Activated T-cell treated with anti-CD3 and anti-CD28 coated beads, Interleukin-2, amount 50 U/mL, for 72 hours (primary cell): ENCODE measurements around the gene WIPI1. TPM values are rescaled to one million over a fixed set of nuclear protein-coding genes. Genes with fewer than 3 reads are reported as not detected.

Experiments used
- ATAC-seq, 2 donors: fragments of 150-1000 bp; cut with Tn5 transposase; replicated peaks in 1 of 2; 2 replicates each; pipeline ENCODE4 v1.10.0; 2021; ENCODE audit warnings: moderate library complexity in 2 of 2, mild to moderate bottlenecking in 1 of 2
- DNase-seq, 2 donors: peaks; one replicate each; pipeline ENCODE4 v3.0.0; 2021 to 2022; ENCODE audit warnings: mixed read lengths in 1 of 2
- H3K27ac Mint-ChIP-seq: one replicate; pipeline ENCODE4 v1.8.0; 2022; ENCODE audit warnings: mild to moderate bottlenecking, moderate library complexity, mixed read lengths
- H3K27me3 Mint-ChIP-seq: one replicate; pipeline ENCODE4 v1.8.0; 2022; ENCODE audit warnings: low read depth, mixed read lengths
- H3K36me3 Mint-ChIP-seq, 2 donors: one replicate each; pipeline ENCODE4 v1.8.0; 2022; ENCODE audit warnings: mixed read lengths in 2 of 2, mild to moderate bottlenecking in 1 of 2; ENCODE audit not compliant: insufficient read depth in 2 of 2
- H3K4me1 Mint-ChIP-seq: one replicate; pipeline ENCODE4 v1.8.0; 2022; ENCODE audit warnings: low read depth, mixed read lengths
- H3K4me3 Mint-ChIP-seq, 2 donors: one replicate each; pipeline ENCODE4 v1.8.0; 2022; ENCODE audit warnings: mild to moderate bottlenecking in 2 of 2, mixed read lengths in 2 of 2, moderate library complexity in 2 of 2
- H3K9me3 Mint-ChIP-seq, 2 donors: one replicate each; pipeline ENCODE4 v1.8.0; 2022; ENCODE audit warnings: mixed read lengths in 2 of 2
- total RNA-seq, 2 donors: library from RNA; stranded (reverse); gene quantifications; one replicate each; pipeline ENCODE4 v1.2.3, GENCODE V29; 2022

Gene WIPI1
- total RNA-seq, 2 donors from 2014 or later = 61.0 to 85.8 TPM

DNA sequence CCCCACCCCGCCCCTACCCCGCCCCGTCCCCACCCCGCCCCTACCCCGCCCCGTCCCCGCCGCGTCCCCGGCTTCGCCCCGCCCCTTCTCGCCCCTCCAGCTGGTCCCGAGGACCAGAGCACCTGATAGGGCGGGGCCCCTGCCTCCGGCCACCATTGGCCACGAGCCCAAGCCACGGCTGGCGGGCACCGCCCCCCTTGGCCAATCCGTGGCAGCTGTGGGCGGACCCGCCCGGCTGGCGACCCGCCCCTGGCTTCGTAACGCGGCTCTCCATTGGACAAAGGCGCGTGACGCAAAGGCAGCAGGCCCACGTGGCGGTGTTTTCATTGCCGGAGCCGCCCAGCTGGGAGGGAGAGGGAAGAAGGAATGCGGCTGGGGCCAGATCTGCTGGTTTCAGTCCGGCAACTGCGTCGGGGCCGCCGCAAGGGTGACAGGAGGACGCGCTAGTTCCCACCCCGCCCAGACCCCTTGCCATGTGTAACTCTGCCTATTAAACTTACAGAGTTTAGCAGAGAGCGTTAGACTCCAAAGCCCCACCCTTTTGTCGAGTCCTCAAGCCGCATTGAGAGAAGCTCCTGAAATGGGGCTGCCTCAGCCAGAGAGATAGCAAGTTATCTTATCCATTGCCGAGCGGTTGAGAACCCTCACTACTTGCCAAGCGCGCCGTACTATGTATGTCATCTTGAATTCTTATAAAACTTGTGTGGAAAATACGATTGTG lies 403 bp upstream of the WIPI1 start:
- peak overlapping the region; percentile 82 to 92 for H3K4me3 Mint-ChIP-seq
- H3K4me1 Mint-ChIP-seq = peaks cover 79% of the 10 kb centered on the region
- no peaks in the 10 kb centered on the region for H3K27me3 Mint-ChIP-seq
- H3K27ac Mint-ChIP-seq = peak overlapping the region; percentile 95
- H3K36me3 Mint-ChIP-seq = peaks cover 0 to 7% of the 10 kb centered on the region in 2 donors
- DNase-seq (peak; percentile 99 to 100), ATAC-seq (peak; percentile 75 to 81)
- no peaks in the 10 kb centered on the region for H3K9me3 Mint-ChIP-seq

DNA sequence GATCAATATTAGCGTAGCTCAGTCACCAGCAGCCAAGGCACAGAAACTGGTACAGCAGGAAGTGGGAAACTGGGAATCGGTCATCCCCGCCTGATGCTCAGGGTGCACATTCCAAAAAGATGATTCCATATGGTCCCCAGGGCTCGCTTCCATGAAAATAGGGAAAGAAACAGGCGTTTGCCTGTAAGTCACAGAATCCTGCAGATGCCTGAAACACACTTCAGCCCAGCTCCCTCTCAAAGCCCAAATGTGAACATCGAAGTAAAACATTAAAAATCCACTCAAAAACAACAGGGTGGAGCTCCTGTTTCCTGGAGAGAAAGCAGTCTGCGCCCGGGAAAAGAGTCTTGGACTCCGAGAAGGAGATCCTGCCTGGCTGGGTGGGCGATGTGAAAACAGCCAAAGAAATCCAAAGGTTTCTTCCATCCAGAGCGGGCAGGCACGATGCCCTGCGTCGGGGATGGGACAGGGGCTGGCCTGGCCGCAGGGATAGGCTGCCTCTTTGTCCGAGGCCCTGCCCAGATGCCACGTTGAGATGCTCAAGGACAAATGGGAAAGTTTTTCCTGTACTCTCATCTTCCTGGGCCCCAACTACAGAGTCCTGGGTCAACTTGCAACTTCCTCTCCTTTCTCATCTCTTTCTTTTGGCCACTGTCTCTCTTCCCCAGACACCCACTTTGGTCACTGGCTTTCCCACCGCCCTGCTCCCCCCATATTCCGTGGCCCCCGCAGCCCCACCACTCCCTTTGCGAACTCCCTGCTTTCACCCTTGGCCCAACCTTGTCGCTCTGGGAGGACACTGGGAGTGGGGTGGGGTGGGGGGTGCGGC lies 743 bp downstream of the WIPI1 start:
- Mint-ChIP-seq H3K27ac (peak overlapping the region; percentile 83), H3K4me1 (peaks cover 68% of the 10 kb centered on the region), H3K4me3 (peak overlapping the region; percentile 88 to 92), H3K36me3 (peaks cover 3 to 9% of the 10 kb centered on the region in 2 donors), H3K27me3 (no peaks in the 10 kb centered on the region), H3K9me3 (no peaks in the 10 kb centered on the region)
- no peak for ATAC-seq
- no peak for DNase-seq

DNA sequence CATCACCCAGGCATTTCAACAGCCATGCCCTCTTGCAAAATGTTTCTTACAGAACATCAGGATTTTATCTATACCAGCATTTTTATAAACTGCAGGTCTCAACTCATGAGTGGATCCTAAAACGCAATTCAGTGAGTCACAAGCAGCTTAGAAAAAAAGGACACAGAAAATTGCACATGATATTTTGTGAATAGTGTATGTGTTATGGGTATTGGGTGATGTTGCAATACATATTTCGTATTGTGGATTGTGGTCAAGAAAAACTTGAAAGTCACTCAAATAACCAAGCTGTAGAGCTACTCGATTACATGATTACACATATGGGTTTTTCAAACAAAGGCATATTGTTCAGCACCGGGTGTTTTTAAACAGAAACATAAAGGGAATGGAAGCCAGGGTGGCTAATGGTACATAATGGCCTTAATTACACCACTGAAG lies 1.4 kb downstream of the WIPI1 start:
- Mint-ChIP-seq H3K4me1 (peaks cover 62% of the 10 kb centered on the region), H3K27ac (peak overlapping the region; percentile 83), H3K27me3 (no peaks in the 10 kb centered on the region), H3K36me3 (peaks cover 3 to 12% of the 10 kb centered on the region in 2 donors), H3K9me3 (no peaks in the 10 kb centered on the region), H3K4me3 (peak overlapping the region; percentile 88 to 92)
- ATAC-seq (no peak), DNase-seq (no peak)

DNA sequence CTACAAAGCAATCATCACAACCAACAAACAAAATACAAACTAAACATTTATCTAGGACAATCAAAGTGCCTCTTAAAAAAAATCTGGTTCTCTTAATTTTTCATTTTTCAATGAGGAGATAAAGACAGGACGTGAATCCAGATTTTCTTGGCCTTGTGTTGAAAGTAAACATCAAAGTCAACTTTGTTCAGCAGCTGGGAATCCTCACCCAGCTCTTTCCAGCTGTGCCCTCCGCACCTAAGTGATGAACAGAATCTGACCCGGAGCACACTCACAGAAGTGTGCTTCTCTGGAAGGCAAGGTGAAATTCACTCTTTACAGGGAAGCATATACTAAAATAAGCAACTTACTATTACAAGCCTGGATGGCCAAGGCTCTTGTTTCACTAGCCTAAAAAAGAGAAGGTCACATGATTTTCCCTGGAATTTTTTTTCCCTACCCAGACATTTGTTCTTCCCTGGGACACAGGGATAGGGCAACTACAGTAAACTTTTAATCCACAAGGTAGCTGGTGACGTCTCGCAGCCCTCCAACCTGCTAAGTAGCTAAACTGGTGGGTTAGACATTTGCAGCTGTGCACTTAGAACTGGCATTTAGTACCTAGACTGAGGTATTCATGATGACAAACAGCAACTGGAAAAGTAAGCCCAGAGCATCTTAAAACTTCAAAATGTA lies 3.2 kb downstream of the WIPI1 start:
- ATAC-seq (no peak), DNase-seq (no peak)
- peak overlapping the region; percentile 33 for H3K27ac Mint-ChIP-seq
- H3K4me3 Mint-ChIP-seq = peak overlapping the region in 1 of 2 donors; percentile 88
- no peaks in the 10 kb centered on the region for H3K27me3 Mint-ChIP-seq
- peaks cover 12 to 15% of the 10 kb centered on the region in 2 donors for H3K36me3 Mint-ChIP-seq
- no peaks in the 10 kb centered on the region for H3K9me3 Mint-ChIP-seq
- H3K4me1 Mint-ChIP-seq = peaks cover 44% of the 10 kb centered on the region

DNA sequence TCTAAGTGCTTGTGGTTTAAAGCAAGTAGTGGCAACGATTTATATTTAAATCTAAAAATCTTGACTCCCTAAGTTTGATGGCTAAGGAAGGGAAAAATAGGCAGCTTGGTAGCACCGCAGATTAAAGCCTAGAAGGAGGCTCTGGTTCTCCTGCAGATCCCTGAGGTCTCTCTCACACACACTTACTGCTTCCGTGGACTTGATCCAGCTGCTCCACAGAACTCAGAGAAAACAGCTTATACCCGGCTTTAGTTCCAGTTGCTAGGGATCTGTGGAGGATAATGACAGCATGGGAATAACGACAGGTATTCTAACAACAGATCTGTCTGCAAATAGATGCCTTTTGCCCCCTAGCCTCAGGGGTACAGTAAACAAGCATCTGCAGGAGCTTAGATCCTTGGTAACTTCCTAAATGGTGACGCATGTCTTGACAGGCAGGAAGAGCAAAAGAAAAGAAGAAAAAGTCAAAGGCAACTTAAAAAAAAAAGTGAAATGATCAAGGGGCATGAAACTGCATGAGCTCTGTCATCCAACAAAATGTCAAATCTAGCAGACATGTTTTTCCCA lies 4.5 kb downstream of the WIPI1 start:
- Mint-ChIP-seq H3K4me3 (no peak overlapping the region), H3K27ac (no peak overlapping the region), H3K36me3 (peaks cover 12 to 15% of the 10 kb centered on the region in 2 donors), H3K27me3 (no peaks in the 10 kb centered on the region), H3K4me1 (peaks cover 30% of the 10 kb centered on the region), H3K9me3 (no peaks in the 10 kb centered on the region)
- no peak for DNase-seq
- ATAC-seq = no peak

DNA sequence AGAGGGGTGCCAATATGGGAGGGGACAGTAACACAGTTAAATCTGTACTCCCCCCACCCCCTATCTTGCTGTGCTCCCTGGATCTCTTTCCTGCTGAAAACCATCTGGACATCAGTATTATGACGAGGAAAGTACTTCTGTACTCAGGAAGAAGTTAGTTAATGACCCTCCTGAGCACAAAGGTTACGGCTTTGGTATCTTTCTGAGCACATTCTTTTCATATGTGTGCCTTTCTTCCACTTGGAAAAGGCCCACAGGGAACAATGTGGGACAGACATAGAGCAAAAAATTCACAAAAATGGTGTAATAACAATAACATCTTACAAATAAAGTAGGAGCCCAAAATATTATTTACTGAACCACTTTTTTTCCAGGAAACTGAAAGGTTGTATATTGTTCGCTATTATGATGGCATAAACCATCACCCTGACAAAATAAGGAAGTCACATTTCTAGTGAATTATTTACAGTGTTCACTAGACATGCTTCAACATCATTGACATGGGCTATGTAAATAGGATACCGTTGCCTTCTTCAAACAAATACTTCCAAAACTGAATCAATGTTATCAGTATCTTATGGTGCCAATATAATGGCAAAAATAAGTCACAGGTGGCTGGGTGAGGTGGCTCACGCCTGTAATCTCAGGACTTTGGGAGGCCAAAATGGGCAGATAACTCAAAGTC lies 5.5 kb downstream of the WIPI1 start:
- Mint-ChIP-seq H3K4me3 (no peak overlapping the region), H3K36me3 (peaks cover 11 to 15% of the 10 kb centered on the region in 2 donors), H3K9me3 (no peaks in the 10 kb centered on the region)

DNA sequence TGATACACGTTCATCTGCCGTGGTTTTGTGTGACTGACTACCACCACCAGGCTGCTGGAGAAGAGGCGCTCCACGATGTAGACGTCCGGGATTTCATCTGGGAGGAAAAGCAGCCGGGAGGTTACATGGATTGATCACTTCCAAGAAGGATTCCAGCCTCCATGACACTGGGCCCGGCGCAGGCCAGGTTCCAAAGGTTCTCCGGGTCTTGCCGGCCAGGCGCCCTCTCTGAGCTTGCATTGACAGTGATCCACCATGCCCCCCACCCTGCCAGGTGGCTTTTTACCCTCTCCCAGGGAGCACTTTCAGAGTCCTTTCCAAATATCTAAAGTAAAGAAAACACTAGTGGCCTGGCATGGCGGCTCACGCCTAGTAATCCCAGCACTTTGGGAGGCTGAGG lies 6.5 kb downstream of the WIPI1 start:
- Mint-ChIP-seq H3K4me1 (peaks cover 19% of the 10 kb centered on the region), H3K27ac (no peak overlapping the region), H3K36me3 (peaks cover 5 to 15% of the 10 kb centered on the region in 2 donors), H3K27me3 (no peaks in the 10 kb centered on the region), H3K9me3 (no peaks in the 10 kb centered on the region), H3K4me3 (no peak overlapping the region)
- no peak for DNase-seq
- ATAC-seq = no peak

More for the DNA sequence above, 5.5 kb downstream of the WIPI1 start:
- no peak overlapping the region for H3K27ac Mint-ChIP-seq
- ATAC-seq = no peak
- H3K27me3 Mint-ChIP-seq = no peaks in the 10 kb centered on the region
- no peak for DNase-seq
- peaks cover 30% of the 10 kb centered on the region for H3K4me1 Mint-ChIP-seq

DNA sequence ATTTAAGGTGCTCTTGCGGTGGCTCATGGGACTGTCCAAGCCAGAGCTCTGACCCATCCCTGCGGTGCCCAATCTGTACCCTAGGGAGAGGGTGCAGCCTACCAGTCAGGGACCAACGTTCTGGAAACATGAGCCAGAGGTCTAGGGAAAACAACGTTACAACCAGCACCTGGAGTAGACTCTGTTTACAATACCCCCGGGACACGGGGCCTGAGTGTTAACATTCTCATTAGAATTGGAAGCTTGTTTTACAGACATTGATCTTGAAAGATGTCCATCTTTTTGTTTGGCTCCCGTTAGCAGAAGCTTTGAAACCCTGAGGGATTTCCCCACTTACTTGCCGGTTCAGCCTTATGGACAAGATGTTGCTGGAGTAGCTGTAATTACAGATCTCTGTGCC lies 6.9 kb downstream of the WIPI1 start:
- Mint-ChIP-seq H3K4me1 (peaks cover 15% of the 10 kb centered on the region), H3K4me3 (no peak overlapping the region), H3K27ac (no peak overlapping the region), H3K36me3 (peaks cover 5 to 15% of the 10 kb centered on the region in 2 donors), H3K27me3 (no peaks in the 10 kb centered on the region), H3K9me3 (no peaks in the 10 kb centered on the region)
- DNase-seq = no peak
- ATAC-seq = no peak

DNA sequence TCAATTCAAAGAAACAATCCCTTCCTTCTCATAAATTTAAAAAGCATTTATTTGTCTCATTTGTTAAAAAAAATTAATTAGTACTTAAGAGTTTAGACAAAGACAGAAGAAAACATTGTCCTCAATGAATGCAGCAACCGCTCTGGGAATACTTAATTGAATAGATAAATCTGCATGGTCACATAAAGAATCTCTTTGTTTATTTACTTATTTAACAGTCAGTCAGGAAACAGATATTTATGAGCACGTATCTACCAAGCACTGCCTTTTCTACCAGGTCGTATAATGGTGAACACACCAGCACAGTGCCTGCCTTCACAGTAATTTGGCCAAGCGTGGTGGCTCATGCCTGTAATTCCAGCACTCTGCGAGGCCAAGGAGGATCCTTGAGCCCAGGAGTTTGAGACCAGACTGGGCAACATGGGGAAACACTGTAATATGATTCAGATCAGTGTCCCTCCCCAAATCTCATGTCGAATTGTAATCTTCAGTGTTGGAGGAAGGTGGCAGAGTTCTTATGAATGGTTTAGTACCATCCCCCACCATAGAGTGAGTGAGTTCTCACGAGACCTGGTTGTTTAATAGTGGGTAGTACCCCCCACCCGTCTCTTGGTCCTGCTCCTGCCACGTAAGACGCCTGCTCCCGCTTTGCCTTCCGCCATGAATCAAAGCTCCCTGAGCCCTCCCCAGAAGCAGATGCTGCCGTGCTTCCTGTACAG lies 8.1 kb downstream of the WIPI1 start:
- Mint-ChIP-seq H3K36me3 (peaks cover 5 to 15% of the 10 kb centered on the region in 2 donors), H3K9me3 (no peaks in the 10 kb centered on the region), H3K27me3 (no peaks in the 10 kb centered on the region), H3K27ac (no peak overlapping the region), H3K4me1 (peaks cover 5% of the 10 kb centered on the region), H3K4me3 (no peak overlapping the region)
- ATAC-seq = no peak
- no peak for DNase-seq

DNA sequence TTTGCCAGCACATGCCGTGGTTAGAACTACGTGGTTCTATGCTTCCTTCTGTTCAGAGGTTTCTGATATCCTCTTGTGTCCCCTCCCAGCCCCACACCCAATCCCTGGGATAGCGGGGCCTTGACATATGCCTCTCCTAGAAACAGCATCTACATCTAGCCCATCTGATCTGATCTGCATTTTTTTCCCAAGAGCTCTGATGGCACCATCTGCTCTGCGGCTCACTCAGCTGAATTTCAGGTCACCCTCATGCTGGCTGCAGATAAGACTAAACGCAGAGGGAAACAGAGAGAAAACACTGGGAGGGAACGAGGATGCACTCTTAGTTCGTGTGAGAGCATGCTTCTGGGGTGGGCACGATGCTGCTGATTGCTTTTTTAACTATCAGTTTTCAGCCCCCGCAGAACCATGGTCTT lies 10.7 kb downstream of the WIPI1 start:
- ATAC-seq = no peak
- H3K36me3 Mint-ChIP-seq = peaks cover 3 to 14% of the 10 kb centered on the region in 2 donors
- DNase-seq = no peak
- no peak overlapping the region for H3K4me3 Mint-ChIP-seq
- H3K27me3 Mint-ChIP-seq = no peaks in the 10 kb centered on the region
- H3K27ac Mint-ChIP-seq = no peak overlapping the region
- no peaks in the 10 kb centered on the region for H3K9me3 Mint-ChIP-seq
- H3K4me1 Mint-ChIP-seq = peaks cover 2% of the 10 kb centered on the region

DNA sequence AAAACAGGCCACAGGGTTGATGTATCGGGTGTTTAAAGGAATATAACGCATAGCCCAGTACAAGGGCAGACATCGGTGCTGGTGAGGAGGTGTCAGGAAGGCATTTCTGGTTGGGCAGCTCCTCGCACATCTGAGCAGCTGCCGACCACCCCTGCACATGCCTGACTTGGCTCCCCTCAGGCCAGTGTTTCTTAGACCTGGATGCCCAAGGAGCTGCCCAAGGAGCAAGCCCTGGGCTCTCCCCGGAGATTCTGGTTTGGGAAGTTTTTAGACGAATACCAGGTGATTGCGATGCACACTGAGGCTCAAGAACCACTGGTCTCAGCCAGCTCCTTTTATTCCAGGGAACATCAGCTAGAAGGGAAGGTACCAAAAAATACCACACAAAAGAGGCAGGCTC lies 11.6 kb downstream of the WIPI1 start:
- Mint-ChIP-seq H3K9me3 (no peaks in the 10 kb centered on the region), H3K36me3 (peaks cover 0 to 13% of the 10 kb centered on the region in 2 donors), H3K4me3 (no peak overlapping the region)

DNA sequence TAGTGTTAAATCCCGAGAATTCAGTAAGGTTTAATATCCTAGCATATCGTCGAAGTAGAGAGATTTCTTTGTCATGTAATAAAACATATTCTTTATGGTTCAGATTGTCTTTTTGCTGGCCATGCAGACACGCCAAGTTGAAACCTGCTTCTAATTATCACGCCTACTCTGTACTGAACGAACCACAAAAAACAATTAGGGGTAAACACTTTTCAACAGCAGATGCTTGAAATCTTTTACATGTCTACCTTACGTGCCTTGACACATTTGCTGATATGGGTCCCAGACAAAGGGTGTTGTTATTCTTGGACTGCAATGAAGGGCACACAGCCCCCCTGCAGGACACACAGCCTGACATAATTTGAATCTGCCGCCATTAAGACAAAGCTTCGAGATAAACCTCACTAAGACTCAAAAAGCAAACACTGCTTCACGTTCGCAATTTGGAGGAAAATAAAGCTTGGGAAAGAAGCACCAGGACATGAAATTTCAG lies 13.3 kb downstream of the WIPI1 start:
- DNase-seq (no peak), ATAC-seq (no peak)
- Mint-ChIP-seq H3K27me3 (no peaks in the 10 kb centered on the region), H3K36me3 (peaks cover 0 to 2% of the 10 kb centered on the region in 2 donors), H3K27ac (no peak overlapping the region), H3K4me1 (peaks cover 15% of the 10 kb centered on the region), H3K4me3 (no peak overlapping the region), H3K9me3 (no peaks in the 10 kb centered on the region)

More for the DNA sequence above, 11.6 kb downstream of the WIPI1 start:
- ATAC-seq = no peak
- Mint-ChIP-seq H3K27ac (no peak overlapping the region), H3K4me1 (peaks cover 12% of the 10 kb centered on the region), H3K27me3 (no peaks in the 10 kb centered on the region)
- DNase-seq = no peak
